Uterus (tissue), 4 donors: ENCODE measurements around the gene KLHDC7B. TPM values are rescaled to one million over a fixed set of nuclear protein-coding genes. Genes with fewer than 3 reads are reported as not detected.

Source experiments
- DNase-seq, 2 donors: peaks; one replicate each; pipeline ENCODE4 v3.0.0-alpha.2; 2019 to 2020
- H3K27ac ChIP-seq, 2 donors: fragments of 200-600 bp; sonication (generic); 1 replicate in 1 of 2; 2 replicates in 1 of 2; pipeline ENCODE4 v1.5.1; 2016 to 2018
- H3K27me3 ChIP-seq, 2 donors: fragments of 200-600 bp; sonication (generic); one replicate each; pipeline ENCODE4 v1.5.1; 2018 to 2019; ENCODE audit warnings: control low read depth in 1 of 2
- H3K36me3 ChIP-seq, 2 donors: fragments of 200-600 bp; sonication (generic); one replicate each; pipeline ENCODE4 v1.5.1; 2019; ENCODE audit warnings: control low read depth in 1 of 2
- H3K4me1 ChIP-seq, 2 donors: fragments of 200-600 bp; sonication (generic); one replicate each; pipeline ENCODE4 v1.5.1; 2018 to 2019; ENCODE audit warnings: control low read depth in 1 of 2
- H3K4me3 ChIP-seq, 2 donors: fragments of 200-600 bp; sonication (generic); 1 replicate in 1 of 2; 2 replicates in 1 of 2; pipeline ENCODE4 v1.5.1; 2018 to 2019; ENCODE audit warnings: mild to moderate bottlenecking in 1 of 2
- H3K9me3 ChIP-seq, 2 donors: fragments of 200-600 bp; sonication (generic); one replicate each; pipeline ENCODE4 v1.5.1; 2019; ENCODE audit warnings: control low read depth in 1 of 2
- POLR2A ChIP-seq, 2 donors: fragments of 450-650 bp; IDR thresholded peaks; one replicate each; pipeline ENCODE4 v1.6.1; 2016; ENCODE audit warnings: antibody characterized with exemption in 2 of 2, mild to moderate bottlenecking in 1 of 2, moderate library complexity in 1 of 2
- intact Hi-C: fragments of 100-400 bp; cut with DNase I; formaldehyde crosslinking; loops from one replicate; pipeline ENCODE4 v1.15.1; 2023; ENCODE audit warnings: low total_unique reads
- total RNA-seq, 4 donors: library from RNA; depleted of rRNA in 3 of 4; stranded (reverse); fragments of >200 nt in 3 of 4; gene quantifications; one replicate each; pipeline versions ENCODE4 v1.1.0 to v1.2.4, GENCODE V29; 2014 to 2023
- TF ChIP-seq, protein P1 (sequence below), 4 experiments: fragments of 200-600 bp in 2 of 4; fragments of 450-650 bp in 2 of 4; sonication (generic) in 2 of 4; IDR thresholded peaks; one replicate each; pipeline ENCODE4 v1.5.1; 2016 to 2019; ENCODE audit warnings: antibody characterized with exemption in 4 of 4, mild to moderate bottlenecking in 2 of 4, moderate library complexity in 1 of 4
- donor health status: DM: yes; HTN: yes; CAD: no.

The KLHDC7B gene
- total RNA-seq, 4 donors from 2014 or later, result not detected

- Histone ChIP-seq H3K27ac (no peak overlapping the region), H3K9me3 (no peaks in the 10 kb centered on the region), H3K36me3 (no peaks in the 10 kb centered on the region), H3K4me3 (no peak overlapping the region), H3K4me1 (no peaks in the 10 kb centered on the region), H3K27me3 (no peaks in the 10 kb centered on the region)
- no peak for DNase-seq
- no peak for TF ChIP-seq POLR2A (IDR thresholded peaks at IDR 0.05)
- TF ChIP-seq, protein P1, sequence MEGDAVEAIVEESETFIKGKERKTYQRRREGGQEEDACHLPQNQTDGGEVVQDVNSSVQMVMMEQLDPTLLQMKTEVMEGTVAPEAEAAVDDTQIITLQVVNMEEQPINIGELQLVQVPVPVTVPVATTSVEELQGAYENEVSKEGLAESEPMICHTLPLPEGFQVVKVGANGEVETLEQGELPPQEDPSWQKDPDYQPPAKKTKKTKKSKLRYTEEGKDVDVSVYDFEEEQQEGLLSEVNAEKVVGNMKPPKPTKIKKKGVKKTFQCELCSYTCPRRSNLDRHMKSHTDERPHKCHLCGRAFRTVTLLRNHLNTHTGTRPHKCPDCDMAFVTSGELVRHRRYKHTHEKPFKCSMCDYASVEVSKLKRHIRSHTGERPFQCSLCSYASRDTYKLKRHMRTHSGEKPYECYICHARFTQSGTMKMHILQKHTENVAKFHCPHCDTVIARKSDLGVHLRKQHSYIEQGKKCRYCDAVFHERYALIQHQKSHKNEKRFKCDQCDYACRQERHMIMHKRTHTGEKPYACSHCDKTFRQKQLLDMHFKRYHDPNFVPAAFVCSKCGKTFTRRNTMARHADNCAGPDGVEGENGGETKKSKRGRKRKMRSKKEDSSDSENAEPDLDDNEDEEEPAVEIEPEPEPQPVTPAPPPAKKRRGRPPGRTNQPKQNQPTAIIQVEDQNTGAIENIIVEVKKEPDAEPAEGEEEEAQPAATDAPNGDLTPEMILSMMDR (IDR thresholded peaks at IDR 0.05), result no peak
- intact Hi-C loops, result no loop called here
Observed at GRCh38 chr22:50567721-50568252, 22.1 kb downstream of the KLHDC7B start.

- intact Hi-C loops, result no loop called here
- no peaks in the 10 kb centered on the region for H3K9me3 ChIP-seq
- no peaks in the 10 kb centered on the region for H3K36me3 ChIP-seq
- no peak for DNase-seq
- TF ChIP-seq, protein P1 (IDR thresholded peaks at IDR 0.05), result no peak
- TF ChIP-seq POLR2A (IDR thresholded peaks at IDR 0.05), result no peak
- no peak overlapping the region for H3K27ac ChIP-seq
- no peak overlapping the region for H3K4me3 ChIP-seq
- H3K27me3 ChIP-seq, result no peaks in the 10 kb centered on the region
- H3K4me1 ChIP-seq, result no peaks in the 10 kb centered on the region
Observed at GRCh38 chr22:50568626-50569025, 22.9 kb downstream of the KLHDC7B start.

GRCh38 chr22:50569041-50569459 is 23.4 kb downstream of the KLHDC7B start:
- no peaks in the 10 kb centered on the region for H3K36me3 ChIP-seq
- no peak for TF ChIP-seq POLR2A (IDR thresholded peaks at IDR 0.05)
- TF ChIP-seq, protein P1 (IDR thresholded peaks at IDR 0.05), result no peak
- intact Hi-C loops, result no loop called here
- no peaks in the 10 kb centered on the region for H3K27me3 ChIP-seq
- H3K4me1 ChIP-seq, result no peaks in the 10 kb centered on the region
- H3K27ac ChIP-seq, result no peak overlapping the region
- H3K4me3 ChIP-seq, result no peak overlapping the region
- H3K9me3 ChIP-seq, result no peaks in the 10 kb centered on the region
- DNase-seq, result no peak

- no peak overlapping the region for H3K27ac ChIP-seq
- DNase-seq, result no peak
- H3K4me3 ChIP-seq, result no peak overlapping the region
- no peaks in the 10 kb centered on the region for H3K27me3 ChIP-seq
- H3K36me3 ChIP-seq, result no peaks in the 10 kb centered on the region
- H3K4me1 ChIP-seq, result no peaks in the 10 kb centered on the region
- TF ChIP-seq POLR2A (IDR thresholded peaks at IDR 0.05), result no peak
- TF ChIP-seq, protein P1 (IDR thresholded peaks at IDR 0.05), result no peak
- H3K9me3 ChIP-seq, result no peaks in the 10 kb centered on the region
- intact Hi-C loops, result no loop called here
Observed at GRCh38 chr22:50569896-50570535, 24.3 kb downstream of the KLHDC7B start.

GRCh38 chr22:50570861-50571260 is 25.2 kb downstream of the KLHDC7B start:
- no peak overlapping the region for H3K4me3 ChIP-seq
- H3K4me1 ChIP-seq, result no peaks in the 10 kb centered on the region
- TF ChIP-seq, protein P1 (IDR thresholded peaks at IDR 0.05), result no peak
- TF ChIP-seq POLR2A (IDR thresholded peaks at IDR 0.05), result no peak
- H3K27ac ChIP-seq, result no peak overlapping the region
- no peaks in the 10 kb centered on the region for H3K27me3 ChIP-seq
- intact Hi-C loops, result no loop called here
- H3K36me3 ChIP-seq, result no peaks in the 10 kb centered on the region
- DNase-seq, result no peak
- H3K9me3 ChIP-seq, result no peaks in the 10 kb centered on the region
